Thymus (tissue), 11 donors: ENCODE results near the gene RPRD1B. TPM values are rescaled to one million over a fixed set of nuclear protein-coding genes. Genes with fewer than 3 reads are reported as not detected.

Experiments
- DNase-seq, 9 donors: peaks; one replicate each; pipeline ENCODE4 v3.0.0-alpha.2; 2013; ENCODE audit warnings: low spot score in 9 of 9, low read depth in 6 of 9, missing footprints in 1 of 9
- H3K27ac ChIP-seq, 2 donors: one replicate each; pipeline ENCODE4 v1.5.1; 2013; ENCODE audit warnings: control low read depth in 1 of 2, low read depth in 1 of 2, low read length in 1 of 2, mild to moderate bottlenecking in 1 of 2, moderate library complexity in 1 of 2
- H3K27me3 ChIP-seq, 2 donors: one replicate each; pipeline ENCODE4 v1.5.1; 2013; ENCODE audit warnings: low read length in 1 of 2; ENCODE audit not compliant: control insufficient read depth in 2 of 2, insufficient read depth in 1 of 2
- H3K36me3 ChIP-seq, 2 donors: one replicate each; pipeline ENCODE4 v1.5.1; 2013; ENCODE audit warnings: low read length in 1 of 2, mild to moderate bottlenecking in 1 of 2, moderate library complexity in 1 of 2; ENCODE audit not compliant: control insufficient read depth in 2 of 2, insufficient read depth in 2 of 2
- H3K4me1 ChIP-seq, 2 donors: one replicate each; pipeline ENCODE4 v1.5.1; 2013; ENCODE audit warnings: low read length in 2 of 2; ENCODE audit not compliant: control insufficient read depth in 2 of 2, insufficient read depth in 2 of 2
- H3K4me3 ChIP-seq, 2 donors: one replicate each; pipeline ENCODE4 v1.5.1; 2013; ENCODE audit warnings: low read length in 2 of 2, control low read depth in 1 of 2, mild to moderate bottlenecking in 1 of 2
- H3K9me3 ChIP-seq, 2 donors: one replicate each; pipeline ENCODE4 v1.5.1; 2013; ENCODE audit warnings: low read length in 1 of 2, mild to moderate bottlenecking in 1 of 2; ENCODE audit not compliant: control insufficient read depth in 2 of 2, insufficient read depth in 1 of 2
- WGBS: extraction: QIAGEN DNeasy Blood & Tissue Kit; methylation state at CpG from one replicate; pipeline ENCODE4 v1.1.7; 2013; 5-methylcytosine and 5-hydroxymethylcytosine counted together
- polyA plus RNA-seq: library from polyadenylated mRNA; stranded (reverse); fragments of 200-250 nt; gene quantifications from one replicate; pipeline ENCODE4 v1.2.3, GENCODE V29; 2013
- total RNA-seq: library from RNA; stranded (reverse); fragments of 120-200 nt; gene quantifications from one replicate; pipeline ENCODE4 v1.2.4, GENCODE V29; 2013
- donor health status: healthy.

Gene RPRD1B
- total and polyA plus RNA-seq, 2 donors, result 14.5 to 17.6 TPM

DNA sequence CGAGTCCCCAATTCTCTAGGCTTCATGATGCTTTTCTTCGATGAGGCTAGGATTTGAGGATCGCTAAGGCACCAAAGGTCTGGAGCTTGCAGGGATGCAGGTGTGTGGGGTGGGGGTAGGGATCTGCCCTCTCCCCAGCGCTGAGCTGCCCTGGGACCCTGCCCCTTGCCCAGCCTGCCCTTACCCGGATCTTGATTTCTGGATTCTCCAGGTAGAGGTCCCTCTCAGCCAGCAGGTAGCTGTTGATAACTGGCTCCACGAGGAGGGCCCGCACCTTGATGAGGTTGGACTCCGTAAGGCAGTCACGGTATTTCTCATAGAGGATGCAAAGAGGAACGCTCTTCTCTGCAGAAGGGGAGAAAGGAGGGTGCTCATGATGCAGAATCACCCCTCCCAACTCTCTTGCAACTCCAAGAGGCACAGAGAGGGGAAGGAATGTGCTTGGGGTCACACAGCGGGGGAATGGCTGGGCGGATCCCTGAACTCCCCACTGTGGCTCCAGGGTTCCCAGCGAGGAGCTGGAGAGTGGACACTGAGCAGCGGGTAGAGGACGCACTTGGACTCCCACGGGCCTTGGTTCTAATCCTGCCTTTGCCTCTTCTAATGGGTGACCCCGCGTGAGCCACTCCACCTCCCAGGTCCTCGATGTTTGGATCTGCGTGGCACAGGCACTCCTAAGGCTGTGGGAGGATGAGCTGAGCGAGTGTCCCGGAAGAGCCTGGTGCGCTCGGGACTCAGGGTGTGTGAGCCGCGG lies 98.8 kb downstream of the RPRD1B start:
- no peaks in the 10 kb centered on the region for H3K27me3 ChIP-seq
- peaks cover 0 to 10% of the 10 kb centered on the region in 2 donors for H3K4me1 ChIP-seq
- 96% methylated on average over 26 of the region's 26 CpGs for WGBS
- no peak overlapping the region for H3K4me3 ChIP-seq
- no peaks in the 10 kb centered on the region for H3K9me3 ChIP-seq
- DNase-seq, result no peak
- no peaks in the 10 kb centered on the region for H3K36me3 ChIP-seq
- no peak overlapping the region for H3K27ac ChIP-seq

DNA sequence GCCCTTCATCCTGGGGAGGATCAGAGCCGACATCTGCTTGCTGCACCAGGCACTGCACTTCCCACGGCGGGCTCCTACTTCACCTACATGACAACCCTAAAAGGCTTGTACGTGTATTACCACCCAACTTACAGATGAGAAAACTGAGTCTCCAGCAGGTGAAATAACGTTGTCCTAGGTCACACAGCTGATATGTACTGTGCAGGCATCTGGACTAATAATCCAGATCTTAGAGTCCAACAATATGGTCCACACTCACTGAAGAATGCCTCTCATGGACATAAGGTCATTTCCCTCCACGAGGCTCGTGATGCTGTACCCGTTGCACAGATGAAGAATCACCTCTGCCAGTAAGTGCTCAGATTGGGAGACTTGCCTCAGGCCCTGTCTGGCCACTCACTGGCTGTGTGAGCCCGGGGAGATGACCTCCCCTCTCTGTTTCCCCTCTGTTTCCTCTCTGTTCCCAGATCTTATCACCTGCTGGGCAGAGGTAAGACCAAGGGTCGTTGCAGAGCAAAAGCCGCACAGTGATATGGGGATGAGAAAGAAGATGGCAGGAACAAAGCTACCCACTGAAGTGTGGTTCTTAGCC lies 99.5 kb downstream of the RPRD1B start:
- Histone ChIP-seq H3K27me3 (no peaks in the 10 kb centered on the region), H3K4me1 (peaks cover 0 to 10% of the 10 kb centered on the region in 2 donors), H3K36me3 (no peaks in the 10 kb centered on the region), H3K4me3 (no peak overlapping the region), H3K27ac (no peak overlapping the region), H3K9me3 (no peaks in the 10 kb centered on the region)
- WGBS, result 91% methylated on average over 11 of the region's 11 CpGs
- no peak for DNase-seq

DNA sequence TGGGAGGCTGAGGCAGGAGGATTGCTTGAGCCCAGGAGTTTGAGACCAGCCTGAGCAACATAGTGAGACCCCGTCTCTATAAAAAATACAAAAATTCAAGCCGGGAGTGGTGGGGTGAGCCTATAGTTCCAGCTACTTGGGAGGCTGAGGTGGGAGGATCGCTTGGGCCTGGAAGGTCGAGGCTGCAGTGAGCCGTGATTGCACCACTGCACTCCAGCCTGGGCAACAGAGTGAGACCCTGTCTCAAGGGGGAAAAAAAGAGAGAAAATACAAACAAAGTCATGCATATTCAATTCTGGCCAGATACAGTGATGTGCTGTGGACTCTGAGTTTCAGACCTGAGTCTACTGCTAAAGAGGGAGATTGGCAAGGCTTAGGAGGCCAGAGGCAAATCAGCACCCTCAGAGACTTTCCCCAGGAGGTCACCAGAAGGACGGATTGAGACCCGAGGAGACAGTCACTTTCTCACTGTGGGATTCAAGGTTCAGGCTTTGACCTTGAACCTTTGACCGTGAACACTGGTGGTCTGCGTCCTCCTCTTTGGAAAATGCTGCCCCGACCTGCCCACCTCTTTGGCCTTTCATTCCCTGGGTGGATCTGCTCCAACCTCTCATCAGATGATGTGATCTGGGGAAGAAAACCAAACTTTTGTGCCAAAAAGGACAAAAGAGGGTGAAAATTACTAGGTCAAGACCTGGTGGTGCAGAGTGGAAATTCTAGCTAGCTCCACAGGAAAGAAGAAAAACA lies 100.3 kb downstream of the RPRD1B start:
- Histone ChIP-seq H3K9me3 (no peaks in the 10 kb centered on the region), H3K36me3 (no peaks in the 10 kb centered on the region), H3K4me1 (peaks cover 0 to 10% of the 10 kb centered on the region in 2 donors), H3K27ac (no peak overlapping the region), H3K4me3 (no peak overlapping the region), H3K27me3 (no peaks in the 10 kb centered on the region)
- DNase-seq, result no peak
- WGBS, result 95% methylated on average over 10 of the region's 10 CpGs

DNA sequence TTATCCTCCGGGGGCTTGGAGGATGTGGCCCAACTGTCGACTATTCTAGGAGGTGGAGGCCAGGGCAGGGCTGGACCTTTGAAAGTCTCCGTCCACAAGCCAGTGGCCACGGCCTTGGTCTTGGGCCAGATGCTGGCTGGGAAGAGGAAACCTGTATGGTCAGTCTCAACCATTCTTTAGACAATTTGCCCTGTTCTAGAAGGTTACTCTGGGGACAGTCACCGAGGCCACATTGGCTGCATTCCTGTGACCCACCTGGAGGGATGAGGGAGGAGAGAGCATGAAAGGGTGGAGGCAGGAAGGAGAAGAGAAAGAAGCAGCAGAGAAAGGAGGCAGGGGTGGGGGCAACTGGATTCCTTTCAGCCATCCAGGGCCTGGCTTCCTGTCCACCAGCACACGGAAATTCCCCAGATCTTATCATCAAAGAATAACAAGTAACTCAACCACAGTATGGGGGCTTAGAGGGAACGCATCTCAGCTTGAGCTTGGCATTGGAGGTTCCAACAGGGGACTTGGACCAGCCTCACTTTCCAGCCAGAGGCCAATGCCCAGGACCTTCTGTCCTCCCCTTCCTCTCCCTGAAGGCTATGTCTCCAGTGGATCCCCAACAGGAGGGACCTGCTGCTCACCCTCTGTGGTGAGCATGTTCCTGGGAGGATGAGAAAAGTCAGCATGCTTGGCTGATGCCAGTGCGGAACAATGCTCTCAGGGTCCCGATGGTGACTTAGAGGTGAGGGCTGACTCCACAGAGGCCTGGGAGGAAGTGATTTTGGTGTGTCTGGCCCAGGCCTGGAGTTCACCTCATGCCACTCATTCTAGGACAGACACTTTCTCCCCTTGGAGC lies 101.1 kb downstream of the RPRD1B start:
- Histone ChIP-seq H3K4me1 (peaks cover 0 to 10% of the 10 kb centered on the region in 2 donors), H3K9me3 (no peaks in the 10 kb centered on the region), H3K27ac (peak overlapping the region; percentile 43 to 46), H3K27me3 (no peaks in the 10 kb centered on the region), H3K36me3 (no peaks in the 10 kb centered on the region), H3K4me3 (no peak overlapping the region)
- 49% methylated on average over 9 of the region's 9 CpGs for WGBS
- no peak for DNase-seq

DNA sequence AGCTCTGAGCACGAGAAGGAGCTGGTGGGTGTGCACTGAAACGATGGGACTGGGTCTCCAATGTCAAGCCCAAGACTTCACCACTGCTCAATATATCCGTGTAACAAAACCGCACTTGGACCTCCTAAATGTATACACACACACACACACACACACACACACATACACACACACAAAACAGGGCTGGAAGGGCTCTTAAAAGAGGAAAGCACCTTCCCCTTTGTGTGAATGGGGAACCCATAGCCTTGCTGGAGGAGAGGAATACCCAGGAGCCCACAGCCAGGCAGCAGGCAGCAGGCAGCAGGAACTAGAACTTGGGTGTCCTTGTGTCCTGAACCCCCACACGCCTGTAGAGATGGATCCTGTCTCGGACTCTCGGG lies 101.7 kb downstream of the RPRD1B start:
- no peak for DNase-seq
- no peak overlapping the region for H3K27ac ChIP-seq

DNA sequence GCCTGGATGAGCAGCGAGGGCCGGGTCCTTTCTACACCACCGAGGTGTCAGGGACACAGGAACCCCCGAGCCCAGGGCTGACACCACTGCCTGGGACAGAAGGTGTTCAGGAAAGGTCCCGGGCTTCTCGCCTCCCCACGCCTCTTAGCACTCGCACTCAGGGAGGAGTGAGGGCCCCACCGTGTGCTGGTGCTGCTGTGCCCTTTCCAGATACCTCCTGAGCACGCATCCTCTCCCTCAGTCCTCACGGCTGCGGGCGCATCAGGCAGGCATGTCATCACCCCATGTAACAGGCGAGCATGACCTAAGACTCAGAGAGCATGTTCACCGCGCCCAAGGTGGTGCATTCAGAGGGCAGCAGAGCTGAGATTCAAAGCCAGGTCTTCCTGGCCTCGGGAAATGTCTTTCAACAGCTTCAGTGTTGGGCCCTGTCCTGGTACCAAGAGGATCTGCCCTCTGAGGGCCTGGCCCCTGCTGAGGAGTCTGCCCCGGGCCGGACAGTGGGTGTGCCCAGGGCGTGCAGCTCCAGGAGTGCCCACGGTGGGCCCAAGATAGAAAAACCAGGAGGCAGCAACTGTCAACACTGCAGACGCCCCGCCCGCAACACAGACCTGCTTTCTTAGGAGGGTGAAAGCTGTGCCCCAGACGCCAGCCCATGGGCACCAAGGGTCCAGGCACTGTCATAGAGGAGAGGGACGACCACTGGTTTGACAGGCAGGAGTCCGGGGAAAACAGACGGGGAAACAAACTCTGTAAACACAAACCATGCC lies 102.3 kb downstream of the RPRD1B start:
- H3K4me1 ChIP-seq, result peaks cover 0 to 10% of the 10 kb centered on the region in 2 donors
- H3K9me3 ChIP-seq, result no peaks in the 10 kb centered on the region
- no peak for DNase-seq
- H3K27ac ChIP-seq, result no peak overlapping the region
- no peak overlapping the region for H3K4me3 ChIP-seq
- no peaks in the 10 kb centered on the region for H3K27me3 ChIP-seq
- 97% methylated on average over 28 of the region's 28 CpGs for WGBS
- H3K36me3 ChIP-seq, result no peaks in the 10 kb centered on the region

More for the DNA sequence above, 101.7 kb downstream of the RPRD1B start:
- Histone ChIP-seq H3K27me3 (no peaks in the 10 kb centered on the region), H3K9me3 (no peaks in the 10 kb centered on the region), H3K36me3 (no peaks in the 10 kb centered on the region), H3K4me3 (no peak overlapping the region), H3K4me1 (peaks cover 0 to 10% of the 10 kb centered on the region in 2 donors)
- 87% methylated on average over 7 of the region's 7 CpGs for WGBS

DNA sequence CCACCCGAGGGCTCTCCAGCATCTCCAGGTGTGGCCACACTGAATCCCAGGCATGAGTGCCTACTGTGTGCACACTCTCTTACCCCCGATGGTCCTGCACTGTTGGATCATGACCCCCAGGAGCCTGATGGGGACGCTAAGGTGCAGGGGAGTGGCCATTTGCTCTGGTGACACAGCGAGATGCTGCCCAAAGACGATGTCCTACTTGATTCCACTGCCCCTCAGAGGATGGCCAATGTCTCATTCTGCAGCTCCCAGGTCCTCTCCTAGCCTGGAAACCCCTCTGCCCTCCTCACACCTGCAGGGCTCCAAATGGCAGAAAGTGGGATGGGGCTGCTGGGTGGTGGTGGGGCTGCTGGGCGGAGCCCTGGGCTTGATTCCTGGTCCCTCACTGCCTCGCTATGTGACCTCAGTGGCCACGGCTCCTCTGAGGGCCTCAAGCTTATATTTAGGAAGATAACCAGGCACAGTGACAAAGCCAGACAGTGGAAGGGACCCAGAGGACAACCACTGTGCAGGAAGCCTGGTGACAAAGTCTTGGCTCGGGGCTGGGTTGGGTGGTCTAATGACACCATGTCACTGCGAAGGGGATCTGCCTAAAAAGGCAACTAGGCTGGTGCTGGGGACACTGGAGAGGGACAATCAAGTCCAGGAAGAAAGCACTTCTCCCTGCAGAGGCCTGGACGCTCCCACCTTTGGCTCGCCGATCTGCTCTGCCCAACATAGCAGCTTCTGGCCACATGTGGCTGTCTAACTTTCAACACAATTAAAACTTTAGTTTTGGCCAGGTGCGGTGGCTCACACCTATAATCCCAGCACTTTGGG lies 103.1 kb downstream of the RPRD1B start:
- WGBS, result 95% methylated on average over 14 of the region's 14 CpGs
- peaks cover 0 to 10% of the 10 kb centered on the region in 2 donors for H3K4me1 ChIP-seq
- H3K36me3 ChIP-seq, result no peaks in the 10 kb centered on the region
- no peaks in the 10 kb centered on the region for H3K27me3 ChIP-seq
- H3K9me3 ChIP-seq, result no peaks in the 10 kb centered on the region
- no peak overlapping the region for H3K4me3 ChIP-seq
- DNase-seq, result no peak
- no peak overlapping the region for H3K27ac ChIP-seq
